K562 (cell line): ENCODE data around the gene LBR. TPM values are rescaled to one million over a fixed set of nuclear protein-coding genes. Genes with fewer than 3 reads are reported as not detected.

Experiments
- CHD7 ChIP-seq: fragments of 200-600 bp; sonication (generic); IDR thresholded peaks from one replicate; pipeline ENCODE4 v1.6.1; 2012; ENCODE audit warnings: mild to moderate bottlenecking, low read depth, low read length, inconsistent platforms
- SLC30A9 ChIP-seq: fragments of 250-450 bp; sonication (Bioruptor Pico); IDR thresholded peaks from 2 replicates; pipeline ENCODE4 v1.8.0; 2022; ENCODE audit warnings: mild to moderate bottlenecking, moderate library complexity
- U2AF1 ChIP-seq: fragments of 200-400 bp; formaldehyde crosslinking; optimal IDR thresholded peaks from 2 replicates; pipeline ENCODE3; 2017; ENCODE audit warnings: mild to moderate bottlenecking, low read depth, low read length, moderate library complexity
- polyA plus RNA-seq, 8 experiments: library from polyadenylated mRNA; depleted of rRNA in 4 of 8; stranded (reverse) in 5 of 8; unstranded in 3 of 8; fragments of >200 nt; fragmentation: Nextera tagmentation in 2 of 8; fragmentation: Illumina TruSeq in 1 of 8; extraction: Ambion mirVana in 2 of 8; extraction: Trizol in 1 of 8; gene quantifications; 2 replicates each; pipeline versions ENCODE4 v1.2.1 to v1.2.3, GENCODE V29; 2011 to 2014; ENCODE audit warnings: inconsistent platforms in 1 of 8, missing spikeins in 1 of 8
- total RNA-seq, 7 experiments: library from RNA; depleted of rRNA in 6 of 7; stranded (reverse); fragments of >200 nt in 6 of 7; fragmentation: Illumina TruSeq in 2 of 7; extraction: Trizol in 2 of 7; gene quantifications; 2 replicates each; pipeline versions ENCODE4 v1.2.1 to v1.2.3, GENCODE V29; 2011 to 2021; ENCODE audit warnings: low replicate concordance in 1 of 7

Gene LBR
- total and polyA plus RNA-seq, 9 of the 15 experiments (the other 6 are each of a cell fraction or from before 2014, with no cell fraction given), result 102 to 229 (median 197) TPM

DNA sequence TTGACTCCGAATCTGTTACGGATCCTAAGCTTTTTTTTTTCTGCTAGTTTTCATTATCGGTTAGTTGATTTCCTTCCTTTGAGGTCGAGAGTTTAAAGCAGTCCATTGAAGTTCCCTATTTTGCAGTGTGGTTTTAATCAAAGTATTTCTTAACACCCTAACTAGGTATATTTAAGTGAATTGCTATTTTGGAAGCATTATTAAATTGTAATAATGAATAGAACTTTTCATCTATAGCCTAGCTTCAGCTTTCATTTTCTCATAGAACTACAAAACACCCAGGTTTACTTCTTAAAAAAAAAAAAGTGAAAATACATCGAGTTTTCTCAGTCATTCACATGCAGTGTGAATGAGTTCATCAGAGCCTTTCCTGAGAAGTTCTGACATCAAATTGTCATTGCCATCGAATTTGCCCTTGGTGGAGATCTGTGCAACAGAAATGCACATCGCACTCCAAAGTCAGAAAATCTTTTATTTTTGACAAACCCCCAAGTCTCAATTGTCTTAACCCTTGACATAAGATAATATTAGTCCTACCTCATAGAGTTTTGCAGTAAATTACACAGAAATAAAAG, 1.1 kb upstream of the LBR start (continued):
- TF ChIP-seq CHD7 (no peak), SLC30A9 (CRISPR knock-in tag) (no peak), U2AF1 (no peak)
